ENCODE data around the gene ATG4B.

Gene ATG4B

GRCh38 chr2:241689306-241689705 lies 51.8 kb downstream of the ATG4B start:
- no peak for DNase-seq (ENCODE audit: low read depth, low spot score)

- DNase-seq (ENCODE audit: low read depth, low spot score), result no peak
Measured at GRCh38 chr2:241690202-241690717, 52.8 kb downstream of the ATG4B start.

DNA sequence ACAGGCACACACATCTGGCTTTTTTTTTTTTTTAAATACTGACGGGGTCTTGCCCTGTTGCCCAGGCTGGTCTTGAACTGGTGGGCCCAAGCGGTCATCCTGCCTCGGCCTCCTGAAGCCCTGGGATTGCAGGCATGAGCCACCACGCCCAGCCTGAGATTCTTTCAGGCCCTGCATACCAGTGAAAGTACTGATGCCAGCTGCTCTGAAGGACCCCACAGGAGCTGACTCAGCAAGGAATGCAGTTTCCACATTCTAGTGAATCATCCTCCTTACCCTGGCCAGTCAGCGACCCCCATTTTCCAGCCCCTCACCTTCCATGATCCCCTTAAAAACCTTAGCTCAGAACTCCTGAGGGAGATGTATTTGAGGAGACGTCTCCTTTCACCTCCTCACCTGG lies 55.0 kb downstream of the ATG4B start:
- DNase-seq (ENCODE audit: low read depth, low spot score), result no peak

DNA sequence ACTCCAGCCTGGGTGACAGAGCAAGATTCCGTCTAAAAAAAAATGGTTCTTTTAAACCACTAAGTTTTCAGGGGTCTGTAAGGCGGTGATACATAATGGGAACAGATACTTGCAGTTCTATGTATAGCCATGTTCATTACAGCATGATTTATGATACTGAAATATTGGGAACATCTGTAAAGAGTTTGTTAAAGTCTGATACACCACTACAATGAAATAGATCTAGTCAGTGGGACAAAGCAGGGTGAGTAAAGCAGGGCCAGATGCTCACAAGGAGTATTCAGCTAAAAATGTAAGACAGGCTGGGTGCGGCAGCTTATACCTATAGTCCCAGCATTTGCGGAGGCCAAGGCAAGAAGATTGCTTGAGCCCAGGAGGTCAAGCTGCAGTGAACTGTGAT lies 58.2 kb downstream of the ATG4B start:
- no peak for DNase-seq (ENCODE audit: low read depth, low spot score)

GRCh38 chr2:241701149-241701398 lies 63.6 kb downstream of the ATG4B start:
- DNase-seq (ENCODE audit: low read depth, low spot score), result no peak

- peak; percentile 43 for DNase-seq (ENCODE audit: low read depth, low spot score)
Measured at GRCh38 chr2:241701399-241702154, 64.1 kb downstream of the ATG4B start, which contains the start of gene ING5. Gene ING5, plus strand, starts transcription at chr2:241702039. Its CDS starts 27 bp downstream, at chr2:241702066.

DNA sequence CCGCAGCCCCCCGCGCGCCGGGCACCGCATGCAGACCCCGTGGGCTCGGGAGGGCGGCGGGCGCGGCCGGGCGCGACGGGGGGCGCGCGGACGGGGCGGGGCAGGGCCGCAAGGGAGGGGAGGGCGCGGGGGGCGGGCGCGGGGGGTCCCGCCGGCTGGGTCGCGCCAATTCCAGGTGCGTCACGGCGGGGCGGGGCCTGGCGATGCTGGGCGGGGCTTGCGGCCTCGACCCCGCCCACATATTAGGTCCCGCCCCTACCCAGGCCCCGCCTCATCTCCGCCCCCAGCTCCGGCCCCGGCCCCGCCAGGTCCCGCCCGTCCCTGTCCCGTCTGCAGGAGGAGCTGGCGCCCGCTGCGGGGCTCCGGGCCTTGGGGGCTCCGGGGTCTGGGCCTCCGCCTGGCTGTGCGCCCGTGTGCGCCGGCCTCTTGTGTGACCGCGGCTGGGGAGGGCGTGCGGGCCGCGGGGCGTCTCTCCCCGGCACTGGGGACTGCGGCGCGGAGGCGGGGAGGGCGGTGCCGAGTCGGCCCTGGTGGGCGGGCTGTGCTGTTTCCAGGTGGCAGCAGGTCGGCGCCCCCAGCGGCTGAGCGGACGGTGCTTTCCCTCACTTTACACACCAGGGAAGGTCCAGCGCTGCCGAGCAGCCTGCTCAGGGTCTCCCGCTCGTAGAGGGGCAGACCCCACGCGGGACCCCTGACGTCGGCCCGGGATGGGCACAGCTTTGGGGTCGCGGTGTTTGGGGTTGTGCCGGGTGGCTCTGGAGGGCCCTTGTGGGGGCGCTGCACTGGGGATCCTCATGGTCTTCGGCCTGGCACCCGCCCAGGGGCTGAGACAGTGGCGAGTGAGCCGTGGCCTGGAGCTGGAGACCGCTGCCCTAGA lies 64.9 kb downstream of the ATG4B start:
- DNase-seq (ENCODE audit: low read depth, low spot score), result no peak

DNA sequence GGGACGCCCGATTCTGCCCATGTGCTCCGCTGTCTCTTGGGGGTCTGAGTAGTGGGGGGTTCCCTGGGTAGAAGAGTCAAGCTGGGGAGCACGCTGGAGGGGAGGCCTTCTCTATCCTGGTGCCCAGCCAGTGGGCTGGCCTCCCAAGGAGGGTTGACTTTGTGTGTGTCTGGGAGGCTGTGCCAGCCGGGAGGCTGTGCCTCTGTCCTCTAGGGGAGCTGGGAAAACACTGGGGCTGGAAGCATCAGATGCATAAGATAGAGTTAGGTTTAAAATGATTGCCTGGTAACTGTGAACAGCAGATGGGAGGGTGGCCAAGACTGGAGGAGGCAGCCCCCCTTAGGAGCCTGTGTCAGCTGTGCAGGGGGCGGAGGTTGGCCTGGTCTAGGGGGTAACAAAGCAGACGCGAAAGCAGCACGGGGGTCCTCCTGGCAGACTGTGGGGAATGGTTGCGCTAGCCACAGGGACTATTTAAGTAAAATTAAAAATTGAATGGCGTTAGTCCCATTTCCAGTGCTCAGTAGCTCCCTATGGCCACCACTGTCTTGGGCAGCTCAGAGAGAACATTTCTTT lies 65.6 kb downstream of the ATG4B start:
- no peak for DNase-seq (ENCODE audit: low read depth, low spot score)

DNA sequence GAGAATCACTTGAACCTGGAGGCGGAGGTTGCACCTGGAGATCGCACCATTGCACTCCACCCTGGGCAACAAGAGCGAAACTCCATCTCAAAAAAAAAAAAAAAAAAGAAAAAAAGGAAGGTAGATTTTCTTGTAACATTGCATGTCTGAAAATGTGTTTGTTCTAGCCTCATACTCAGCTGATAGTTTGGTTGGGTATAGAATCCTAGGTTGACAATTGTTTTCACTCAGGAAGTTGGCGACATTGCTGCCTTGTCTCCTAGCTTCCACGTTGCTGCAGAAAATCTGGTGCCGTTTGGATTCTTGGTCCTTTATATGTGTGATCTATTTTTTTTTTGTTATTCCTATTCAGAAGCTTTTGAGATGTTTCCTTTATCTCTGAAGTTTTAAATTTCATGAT lies 69.0 kb downstream of the ATG4B start:
- no peak for DNase-seq (ENCODE audit: low read depth, low spot score)

DNA sequence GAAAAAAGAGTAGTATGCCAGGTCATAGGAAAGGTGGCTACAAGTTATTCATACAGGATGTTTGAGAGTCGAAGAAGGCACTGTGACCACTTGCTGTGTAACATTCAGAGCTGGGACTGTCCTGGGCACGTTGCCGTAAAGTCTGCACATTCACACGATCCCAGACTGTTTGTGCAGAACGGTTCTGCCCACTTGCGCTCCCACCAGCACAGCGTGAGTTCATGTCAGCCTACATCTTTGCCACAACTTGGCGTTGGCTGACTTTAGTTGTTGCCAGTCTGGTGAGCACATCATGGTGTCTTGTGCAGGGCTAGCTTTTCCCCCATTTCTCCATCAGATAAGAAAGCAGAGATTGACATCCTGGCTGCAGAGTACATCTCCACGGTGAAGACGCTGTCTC lies 71.4 kb downstream of the ATG4B start:
- no peak for DNase-seq (ENCODE audit: low read depth, low spot score)

DNA sequence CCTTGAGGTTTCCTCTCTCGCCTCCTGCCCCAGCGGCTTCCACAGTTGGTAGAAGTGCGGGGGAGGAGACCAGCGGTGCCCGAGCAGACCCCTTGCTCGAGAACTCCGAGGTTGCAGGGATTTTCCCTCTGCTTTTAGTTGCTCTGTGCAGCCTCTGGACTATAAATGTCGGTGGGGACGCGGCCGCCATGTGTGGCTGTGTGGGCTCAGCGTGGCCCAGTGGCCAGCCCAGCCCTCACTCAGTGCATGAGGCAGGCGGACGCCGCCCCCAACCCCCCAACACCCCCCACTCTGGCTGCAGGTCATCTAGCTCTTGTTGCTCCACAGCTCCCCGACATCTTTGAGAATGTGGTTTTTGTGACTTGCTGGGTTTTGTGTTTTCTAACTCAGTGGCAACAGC lies 81.6 kb downstream of the ATG4B start:
- no peak for DNase-seq (ENCODE audit: low read depth, low spot score)

DNA sequence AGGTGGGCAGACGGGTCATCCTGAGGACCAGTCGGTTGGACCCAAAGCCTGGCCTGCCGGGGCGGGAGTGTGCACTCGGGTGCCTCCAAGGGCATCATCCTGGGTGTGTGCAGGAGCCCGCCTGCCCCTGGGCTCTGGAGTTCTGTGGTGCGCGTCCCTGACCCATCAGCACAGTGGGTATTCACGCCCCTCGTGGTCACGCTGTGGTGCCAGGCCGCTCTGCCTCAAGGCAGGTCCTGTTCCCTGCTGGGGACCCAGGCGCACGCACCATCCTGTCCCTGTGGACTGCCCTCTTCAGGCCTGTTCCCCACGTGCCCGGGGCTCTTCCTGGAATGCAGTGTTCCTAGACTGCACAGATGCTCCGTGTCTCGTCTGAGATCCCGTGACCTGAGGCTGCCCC lies 82.6 kb downstream of the ATG4B start:
- no peak for DNase-seq (ENCODE audit: low read depth, low spot score)

DNA sequence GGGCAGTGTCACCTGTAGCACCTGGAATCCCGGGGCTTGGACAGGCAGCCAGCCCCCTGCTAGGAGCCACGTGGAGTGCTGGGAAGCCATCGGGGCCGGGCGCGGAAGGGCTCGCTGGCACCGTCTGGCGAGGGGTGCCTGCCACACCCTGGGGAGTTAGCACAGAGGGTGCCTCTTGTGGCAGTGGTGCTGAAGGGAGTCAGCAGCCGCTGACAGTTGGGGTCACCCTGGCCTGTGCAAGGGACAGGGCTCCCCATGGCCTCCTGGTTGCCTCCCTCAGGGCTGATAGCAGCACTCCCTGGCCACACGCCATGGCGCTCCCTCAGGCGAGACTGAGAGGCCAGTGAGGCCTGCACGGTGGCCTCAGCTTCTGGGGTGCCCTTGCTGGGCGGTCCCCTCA lies 83.1 kb downstream of the ATG4B start:
- no peak for DNase-seq (ENCODE audit: low read depth, low spot score)

DNA sequence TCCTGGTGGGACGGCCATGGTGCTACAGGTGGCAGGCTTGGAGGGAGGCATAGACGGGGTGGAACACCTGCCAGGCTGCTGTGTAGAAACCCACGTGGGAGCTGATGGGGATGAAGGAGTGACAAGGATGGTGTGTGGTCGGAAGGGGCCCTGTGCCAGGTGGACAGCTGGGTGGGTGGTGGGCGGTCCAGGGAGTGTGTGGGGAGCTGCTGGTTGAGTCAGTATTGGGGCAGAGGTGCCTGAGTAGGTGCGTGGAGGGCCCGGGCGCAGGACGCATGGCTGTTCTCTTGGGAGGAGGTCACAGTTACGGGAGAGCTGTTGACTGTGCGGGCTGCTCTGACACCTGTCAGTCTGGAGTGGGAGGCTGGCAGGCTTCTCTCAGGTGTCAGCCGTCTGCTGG lies 84.4 kb downstream of the ATG4B start:
- no peak for DNase-seq (ENCODE audit: low read depth, low spot score)

DNA sequence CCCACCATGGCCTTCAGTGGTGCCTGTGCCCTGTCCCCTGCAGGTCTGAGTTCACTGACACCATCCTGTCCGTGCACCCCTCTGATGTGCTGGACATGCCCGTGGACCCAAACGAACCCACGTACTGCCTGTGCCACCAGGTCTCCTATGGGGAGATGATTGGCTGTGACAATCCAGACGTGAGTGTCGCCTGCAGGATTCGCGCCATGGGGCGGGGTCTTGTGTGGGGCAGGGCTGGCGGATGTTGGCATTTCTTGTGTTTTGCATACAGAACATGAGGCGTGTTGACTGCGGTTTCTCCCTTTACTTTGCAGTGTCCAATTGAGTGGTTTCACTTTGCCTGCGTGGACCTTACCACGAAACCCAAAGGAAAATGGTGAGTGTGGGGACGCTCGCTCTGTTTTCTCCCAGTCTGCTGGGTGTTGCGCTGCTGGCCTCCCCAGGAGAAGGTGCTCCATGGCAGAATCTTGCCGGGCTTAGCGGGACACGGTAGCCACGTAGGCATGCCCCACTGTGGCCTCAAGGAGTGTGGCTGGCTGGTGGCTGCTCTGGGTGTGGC lies 85.5 kb downstream of the ATG4B start:
- no peak for DNase-seq (ENCODE audit: low read depth, low spot score)
